Large intestine (tissue), 3 donors: ENCODE data around the gene GJD3. TPM values are rescaled to one million over a fixed set of nuclear protein-coding genes. Genes with fewer than 3 reads are reported as not detected.

Experiments used
- DNase-seq, 2 donors: peaks; one replicate each; pipeline versions ENCODE4 v3.0.0 to v3.0.0-alpha.2; 2013
- H3K27ac ChIP-seq: one replicate; pipeline ENCODE4 v1.5.1; 2013; ENCODE audit warnings: low read length
- H3K27me3 ChIP-seq: 2 replicates; pipeline ENCODE4 v1.6.1; 2013; ENCODE audit warnings: low read length; ENCODE audit not compliant: control insufficient read depth, insufficient read depth
- H3K36me3 ChIP-seq: 2 replicates; pipeline ENCODE4 v1.6.1; 2013; ENCODE audit warnings: low read length; ENCODE audit not compliant: control insufficient read depth, insufficient read depth
- H3K4me1 ChIP-seq: one replicate; pipeline ENCODE4 v1.6.1; 2013; ENCODE audit warnings: low read length; ENCODE audit not compliant: control insufficient read depth, insufficient read depth
- H3K4me3 ChIP-seq: one replicate; pipeline ENCODE4 v1.5.1; 2013; ENCODE audit warnings: low read length
- H3K9me3 ChIP-seq: one replicate; pipeline ENCODE4 v1.6.1; 2013; ENCODE audit warnings: mild to moderate bottlenecking, low read depth, low read length, moderate library complexity; ENCODE audit not compliant: control insufficient read depth
- WGBS: methylation state at CpG from one replicate; pipeline ENCODE4 v1.1.5; 2013; ENCODE audit warnings: low lambda C conversion rate; ENCODE audit not compliant: insufficient coverage; 5-methylcytosine and 5-hydroxymethylcytosine counted together
- polyA plus RNA-seq: library from polyadenylated mRNA; unstranded; fragments of 120-200 nt; gene quantifications from one replicate; pipeline ENCODE4 v1.2.1, GENCODE V29; 2013

GJD3 gene
- polyA plus RNA-seq, 1 donor: 0.36 TPM

DNA sequence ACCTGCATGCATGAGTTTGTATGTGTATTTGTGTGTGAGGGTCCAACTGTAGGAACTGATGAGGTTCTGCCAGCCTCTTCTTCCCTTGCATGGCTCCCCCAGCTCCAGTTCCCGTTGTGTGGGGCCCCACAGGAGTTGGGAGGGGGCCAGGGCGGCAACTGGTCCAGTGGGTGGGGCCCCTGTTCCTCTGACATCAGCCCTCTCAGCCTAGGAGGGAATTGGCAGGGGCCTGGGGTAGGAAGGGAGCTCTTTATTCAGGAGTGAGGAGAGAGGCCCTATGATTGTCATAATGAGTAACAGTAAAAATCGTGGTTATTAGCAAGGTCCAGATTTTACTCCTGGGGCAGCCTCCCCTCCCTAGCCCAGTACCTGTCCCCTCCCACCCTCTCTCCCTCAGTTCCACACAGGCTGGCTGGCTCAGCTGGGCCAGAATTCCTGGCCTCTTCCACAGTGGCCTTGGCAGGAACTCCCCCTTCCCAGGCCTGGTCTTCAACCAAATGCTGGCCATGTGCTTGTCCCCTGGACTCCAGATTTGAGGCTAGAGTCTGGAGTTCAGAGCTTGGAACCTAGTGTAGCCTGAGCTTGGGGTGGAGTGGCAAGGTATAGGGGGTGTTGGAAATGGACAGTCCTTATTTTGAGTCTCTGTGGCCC lies 36.7 kb downstream of the GJD3 start:
- no peak overlapping the region for H3K4me3 ChIP-seq
- peaks cover 26% of the 10 kb centered on the region for H3K36me3 ChIP-seq
- peaks cover 4% of the 10 kb centered on the region for H3K9me3 ChIP-seq
- peaks cover 70% of the 10 kb centered on the region for H3K4me1 ChIP-seq
- H3K27ac ChIP-seq: no peak overlapping the region
- no peak for DNase-seq
- WGBS: no CpG with 5 or more reads among the region's 3 CpGs
- no peaks in the 10 kb centered on the region for H3K27me3 ChIP-seq

DNA sequence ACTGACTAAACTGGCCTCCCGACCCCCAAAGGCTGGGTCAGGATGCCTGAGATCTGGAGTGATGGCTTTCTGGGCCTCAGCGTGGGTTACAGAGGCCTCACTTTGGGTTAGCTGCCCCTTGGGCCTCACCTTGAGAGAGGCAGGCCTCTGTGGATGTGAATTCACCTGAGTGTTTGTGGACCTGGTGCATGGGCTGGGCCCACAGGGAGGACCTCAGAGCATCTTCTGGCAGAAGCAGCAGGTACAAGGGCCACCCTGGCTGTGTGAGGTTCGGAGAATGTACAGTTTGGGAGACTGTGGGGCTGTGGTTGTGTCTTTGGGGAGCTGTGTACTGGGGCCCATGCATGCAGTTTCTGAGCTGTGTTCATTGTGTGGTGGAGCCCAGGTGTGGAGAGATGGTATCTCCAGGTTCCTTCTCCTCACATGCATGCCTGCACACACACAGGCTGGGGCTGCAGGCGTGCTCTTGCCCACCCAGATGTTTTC lies 37.2 kb downstream of the GJD3 start:
- H3K4me3 ChIP-seq: no peak overlapping the region
- no peak for DNase-seq
- no peak overlapping the region for H3K27ac ChIP-seq
- peaks cover 4% of the 10 kb centered on the region for H3K9me3 ChIP-seq
- WGBS: no CpG with 5 or more reads among the region's 4 CpGs
- no peaks in the 10 kb centered on the region for H3K27me3 ChIP-seq
- peaks cover 71% of the 10 kb centered on the region for H3K4me1 ChIP-seq
- peaks cover 21% of the 10 kb centered on the region for H3K36me3 ChIP-seq

DNA sequence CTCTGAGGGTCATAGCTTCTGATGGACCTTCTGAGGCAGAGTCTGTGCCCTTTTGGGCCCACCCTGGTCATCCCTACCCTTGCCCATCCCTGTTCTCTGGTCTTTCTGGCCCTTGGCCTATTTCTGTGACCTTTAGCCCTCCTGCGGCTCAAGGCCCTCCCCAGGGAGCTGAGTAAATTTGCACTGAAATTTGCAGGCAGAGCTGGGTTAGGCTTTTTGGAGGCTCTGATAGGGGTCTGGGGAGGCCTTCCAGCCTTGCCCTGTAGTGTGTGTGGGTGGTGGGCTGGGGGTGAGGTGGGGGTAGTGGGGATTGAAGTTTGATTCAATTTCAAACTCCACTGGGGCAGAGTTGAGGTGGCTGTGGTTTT lies 37.7 kb downstream of the GJD3 start:
- no peak overlapping the region for H3K4me3 ChIP-seq
- H3K36me3 ChIP-seq: peaks cover 17% of the 10 kb centered on the region
- no CpG with 5 or more reads among the region's 1 CpG for WGBS
- H3K27me3 ChIP-seq: no peaks in the 10 kb centered on the region
- DNase-seq: no peak
- peaks cover 71% of the 10 kb centered on the region for H3K4me1 ChIP-seq
- peaks cover under 1% of the 10 kb centered on the region for H3K9me3 ChIP-seq
- no peak overlapping the region for H3K27ac ChIP-seq

DNA sequence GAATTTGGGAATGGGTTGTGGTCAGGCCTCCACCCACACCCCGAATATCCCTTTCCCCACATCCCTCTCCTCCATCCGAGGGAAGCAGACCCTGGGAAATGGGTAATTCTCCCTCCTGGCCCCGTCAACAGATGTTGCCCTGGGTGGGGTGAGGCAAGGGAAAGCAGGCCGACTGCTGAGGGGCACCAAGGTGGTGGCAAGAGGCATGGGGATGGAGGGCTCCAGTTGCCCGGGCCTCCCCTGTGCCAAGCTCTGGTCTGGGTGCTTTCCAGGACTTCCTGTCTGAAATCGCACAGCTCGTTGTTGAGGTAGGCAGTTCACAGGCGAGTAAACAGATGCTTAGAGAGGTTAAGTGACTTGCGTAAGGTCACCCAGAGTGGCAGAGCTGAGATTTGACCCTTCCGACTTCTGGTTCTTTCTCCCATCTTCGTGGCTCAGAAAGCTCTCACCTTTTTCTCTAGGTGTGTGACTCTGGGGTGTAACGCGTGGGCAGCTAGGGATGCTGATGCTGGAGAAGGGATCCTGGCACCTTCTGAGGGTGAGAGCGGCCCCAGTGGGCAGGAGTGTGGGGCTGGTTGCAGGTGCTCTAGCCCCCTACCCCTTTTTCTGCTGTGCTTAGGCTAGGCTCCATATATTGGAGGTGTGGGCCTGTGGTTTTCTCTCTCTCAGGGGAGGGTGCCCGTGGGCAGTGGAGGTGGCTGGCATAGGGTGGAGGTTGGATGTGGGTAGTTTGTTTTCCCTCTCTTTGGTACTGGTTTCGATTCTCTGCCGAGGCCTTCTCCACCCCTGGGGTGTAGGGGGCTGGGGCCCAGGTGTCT lies 38.3 kb downstream of the GJD3 start:
- peaks cover 71% of the 10 kb centered on the region for H3K4me1 ChIP-seq
- peaks cover 11% of the 10 kb centered on the region for H3K36me3 ChIP-seq
- H3K27me3 ChIP-seq: no peaks in the 10 kb centered on the region
- DNase-seq: no peak
- WGBS: no CpG with 5 or more reads among the region's 17 CpGs
- H3K4me3 ChIP-seq: no peak overlapping the region
- H3K27ac ChIP-seq: no peak overlapping the region
- H3K9me3 ChIP-seq: no peaks in the 10 kb centered on the region

DNA sequence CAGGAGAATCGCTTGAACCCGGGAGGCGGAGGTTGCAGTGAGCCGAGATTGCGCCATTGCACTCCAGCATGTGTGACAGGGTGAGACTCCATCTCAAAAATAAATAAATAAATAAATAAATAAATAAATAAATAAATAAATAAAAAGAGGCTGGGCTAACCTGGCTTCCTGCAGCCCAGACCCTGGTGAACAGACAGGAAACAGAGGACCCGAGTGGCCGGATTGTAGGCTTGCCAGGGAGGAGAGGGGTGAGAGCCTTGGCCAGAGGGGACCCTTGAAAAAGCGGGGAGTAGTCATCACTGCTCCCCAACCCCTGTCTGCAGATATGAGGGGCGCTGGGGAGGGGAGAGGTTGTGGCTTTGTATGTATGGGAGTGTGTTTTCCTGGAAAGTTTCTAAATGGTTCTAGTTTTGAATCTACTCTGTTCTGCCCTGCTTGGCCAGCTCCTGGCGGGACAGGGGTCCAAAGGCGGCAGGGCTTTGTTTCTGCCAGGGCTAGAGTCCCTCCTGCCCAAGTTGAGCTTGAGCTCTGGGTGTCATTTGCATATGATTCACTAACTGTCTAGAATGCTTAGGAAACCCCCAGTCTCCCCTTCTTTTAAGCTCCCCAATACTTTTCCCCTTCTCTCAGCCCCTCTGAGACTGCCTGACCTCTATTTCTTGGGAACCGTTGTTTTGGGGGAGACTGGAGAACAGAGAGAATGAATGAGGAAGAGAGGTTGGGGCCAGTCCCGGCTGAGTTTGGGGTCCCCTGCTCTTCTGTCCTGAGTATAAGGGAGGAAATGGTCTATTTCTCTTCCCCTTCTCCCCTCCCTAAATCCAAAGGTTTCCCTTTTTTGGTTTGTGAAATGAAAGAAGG lies 39.2 kb downstream of the GJD3 start:
- Histone ChIP-seq H3K4me1 (peaks cover 70% of the 10 kb centered on the region), H3K36me3 (peaks cover 2% of the 10 kb centered on the region), H3K9me3 (no peaks in the 10 kb centered on the region), H3K27me3 (no peaks in the 10 kb centered on the region), H3K27ac (no peak overlapping the region), H3K4me3 (no peak overlapping the region)
- 73% methylated on average over 2 of the region's 13 CpGs for WGBS
- no peak for DNase-seq

DNA sequence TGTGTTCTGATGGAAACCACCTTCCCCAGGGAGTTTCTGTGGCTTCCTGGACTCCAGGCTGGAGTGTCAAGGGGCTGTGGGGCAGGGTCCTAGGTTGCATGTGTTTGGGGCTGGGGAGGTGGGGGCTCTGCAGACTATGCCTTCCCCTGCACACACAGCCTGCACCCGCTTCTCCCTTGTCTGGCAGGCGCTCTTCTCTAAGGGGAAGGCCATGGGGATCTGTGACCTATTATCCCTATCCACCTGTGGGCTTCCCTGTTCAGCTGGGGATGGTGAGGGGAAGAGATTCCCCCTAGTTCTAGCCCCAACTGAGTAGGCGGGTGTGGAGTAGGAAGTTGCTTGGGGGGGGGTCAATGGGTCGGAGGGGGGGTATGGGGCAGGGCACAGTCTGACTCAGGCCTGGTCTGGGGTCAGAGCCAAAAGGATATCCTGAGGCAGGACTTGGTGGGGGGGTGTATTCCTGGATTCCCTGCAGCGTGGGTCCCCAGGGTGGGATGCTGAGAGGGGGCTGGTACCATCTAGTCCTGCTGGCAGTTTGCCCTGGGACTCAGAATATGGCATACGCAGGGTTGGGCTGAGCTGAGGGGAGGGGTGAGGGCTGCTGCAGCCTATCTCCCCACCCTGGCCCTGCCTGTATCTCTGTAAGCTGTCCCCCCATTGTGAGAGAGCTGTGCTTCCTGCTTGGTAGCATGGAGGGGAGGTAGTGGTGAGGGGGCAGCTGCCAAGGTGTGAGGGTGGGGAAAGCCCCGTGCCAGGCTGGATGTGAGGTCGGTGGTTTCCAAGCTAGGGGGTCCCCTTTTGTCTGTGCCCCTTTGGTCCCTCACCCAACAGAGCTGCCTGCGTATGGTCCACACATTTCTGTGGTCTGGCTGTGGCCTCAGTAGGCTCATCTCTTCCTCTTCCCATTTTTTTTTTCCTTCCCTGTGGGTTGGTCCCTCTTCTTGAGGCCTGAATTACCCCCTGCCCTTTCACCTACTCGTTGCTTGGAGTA lies 40.9 kb downstream of the GJD3 start:
- Histone ChIP-seq H3K27ac (peak overlapping the region; percentile 65), H3K4me1 (peaks cover 80% of the 10 kb centered on the region), H3K36me3 (no peaks in the 10 kb centered on the region), H3K4me3 (no peak overlapping the region), H3K27me3 (no peaks in the 10 kb centered on the region), H3K9me3 (no peaks in the 10 kb centered on the region)
- 100% methylated on average over 1 of the region's 10 CpGs for WGBS
- DNase-seq: no peak

DNA sequence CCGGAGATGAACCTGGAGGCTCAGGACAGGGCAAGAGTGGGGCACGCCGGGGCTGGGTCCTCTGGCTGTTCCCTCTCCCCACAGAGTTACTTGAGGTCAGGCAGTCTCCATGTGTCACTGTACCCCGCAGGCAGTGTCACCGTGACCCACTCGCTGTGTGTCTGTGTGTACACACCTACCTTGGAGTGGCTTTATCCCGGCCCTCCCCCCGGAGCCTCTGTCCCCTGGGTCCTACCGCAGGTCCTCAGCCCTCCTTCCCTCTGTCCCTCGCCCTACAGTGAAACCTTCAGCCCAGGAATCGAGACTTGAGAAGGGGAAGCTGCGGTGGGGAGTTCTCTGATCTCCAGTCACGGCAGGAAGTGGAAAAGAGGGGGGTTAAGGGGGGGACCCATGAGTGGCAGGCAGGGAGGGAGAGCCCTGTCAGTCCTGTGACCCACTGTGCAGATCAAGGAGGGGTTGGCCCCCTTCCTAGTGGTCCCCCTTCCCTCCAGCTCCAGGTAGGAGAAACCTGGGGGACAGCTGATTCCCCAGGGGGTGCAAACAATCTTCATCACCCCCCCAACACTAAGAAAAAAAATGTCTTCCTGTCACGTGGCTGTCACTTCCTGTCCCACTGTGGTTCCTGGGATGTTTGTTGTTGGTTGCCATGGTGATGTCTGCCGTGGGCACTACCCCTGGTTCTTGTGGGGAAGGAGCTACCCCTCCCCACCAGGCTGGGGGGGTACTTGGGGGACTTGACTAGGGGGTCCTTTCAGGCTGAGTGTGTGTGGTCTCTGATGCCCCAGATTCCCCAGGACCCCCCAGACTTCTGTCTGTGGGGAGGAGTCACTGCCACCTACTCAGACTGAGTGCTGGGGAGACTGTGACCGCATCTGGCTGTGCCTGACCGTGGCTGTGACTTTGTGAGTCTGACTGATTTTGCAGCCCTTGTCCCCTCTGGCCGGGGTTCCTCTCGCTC lies 41.9 kb downstream of the GJD3 start:
- DNase-seq: peak in 1 of 2 donors; percentile 74
- H3K27me3 ChIP-seq: no peaks in the 10 kb centered on the region
- peaks cover 77% of the 10 kb centered on the region for H3K4me1 ChIP-seq
- peak overlapping the region; percentile 1 for H3K4me3 ChIP-seq
- WGBS: no CpG with 5 or more reads among the region's 19 CpGs
- peak overlapping the region; percentile 65 for H3K27ac ChIP-seq
- no peaks in the 10 kb centered on the region for H3K9me3 ChIP-seq
- H3K36me3 ChIP-seq: no peaks in the 10 kb centered on the region

DNA sequence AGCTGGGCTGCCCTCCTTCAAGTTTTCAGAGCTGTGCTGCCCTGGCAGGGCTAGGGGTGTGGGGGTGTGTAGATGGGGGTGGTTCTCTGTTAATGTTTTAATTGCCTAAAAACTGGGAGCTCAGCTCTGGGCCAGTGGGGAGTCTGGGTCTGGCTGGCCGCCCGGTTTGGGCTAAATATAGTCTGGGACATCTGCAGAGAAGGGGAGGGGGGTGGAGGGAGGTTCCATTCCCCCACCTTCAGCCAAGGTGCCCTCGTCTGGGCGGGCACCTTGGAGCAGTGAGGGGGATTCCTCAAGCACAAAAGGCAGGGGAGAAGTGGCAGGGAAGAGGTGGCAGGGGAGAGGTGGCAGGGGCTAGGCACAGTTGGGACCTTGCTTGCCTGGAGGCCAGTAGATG lies 42.6 kb downstream of the GJD3 start:
- no peak for DNase-seq
- peaks cover 77% of the 10 kb centered on the region for H3K4me1 ChIP-seq
- H3K36me3 ChIP-seq: no peaks in the 10 kb centered on the region
- H3K4me3 ChIP-seq: peak overlapping the region; percentile 1
- H3K9me3 ChIP-seq: no peaks in the 10 kb centered on the region
- H3K27ac ChIP-seq: peak overlapping the region; percentile 65
- WGBS: no CpG with 5 or more reads among the region's 4 CpGs
- no peaks in the 10 kb centered on the region for H3K27me3 ChIP-seq

DNA sequence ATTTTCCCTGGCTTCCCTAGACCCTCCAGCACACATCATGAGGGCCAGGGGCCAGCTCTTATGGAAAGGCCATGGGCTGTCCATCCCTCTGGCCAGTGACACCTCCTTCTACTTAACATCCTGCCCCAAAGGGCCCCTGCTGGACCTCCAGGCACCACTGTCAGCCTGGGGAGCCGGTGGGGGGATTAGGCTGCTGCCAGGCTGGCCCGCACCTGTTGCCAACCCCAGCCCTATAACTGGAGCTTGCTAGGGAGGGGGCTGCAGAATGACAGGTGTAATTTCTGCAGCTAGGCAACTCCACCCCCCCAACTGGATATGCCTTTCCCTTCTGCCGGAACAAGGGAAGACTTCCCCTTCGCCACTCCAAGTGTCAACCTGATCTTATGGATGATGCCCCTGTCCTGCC lies 43.0 kb downstream of the GJD3 start:
- Histone ChIP-seq H3K9me3 (no peaks in the 10 kb centered on the region), H3K36me3 (no peaks in the 10 kb centered on the region), H3K27me3 (no peaks in the 10 kb centered on the region), H3K27ac (peak overlapping the region; percentile 65), H3K4me3 (no peak overlapping the region), H3K4me1 (peaks cover 77% of the 10 kb centered on the region)
- DNase-seq: no peak
- WGBS: no CpG with 5 or more reads among the region's 4 CpGs
